IMR-90 (cell line): ENCODE measurements around the gene TTC28. TPM values are rescaled to one million over a fixed set of nuclear protein-coding genes. Genes with fewer than 3 reads are reported as not detected.
A peak's percentile ranks its signal among the peaks of the same experiment; 100 is the strongest.

ENCODE experiments used
- ATAC-seq: fragments of 200-7000 bp; cut with Tn5 transposase; 2 replicates; pipeline ENCODE4 v1.9.1; 2020; ENCODE audit warnings: low read depth, mild to moderate bottlenecking, moderate library complexity
- BruUV-seq: library from RNA; stranded (reverse); fragments of 400-500 nt; replicated peaks from 2 replicates; lab custom pipeline; 2021; lab: Mats Ljungman, UMichigan
- CTCF ChIA-PET: fragments of 300-600 bp; formaldehyde crosslinking; extraction: SDS; loops from one replicate; lab custom pipeline; 2021; ENCODE audit warnings: antibody characterized with exemption; lab: Yijun Ruan, JAX
- POLR2A ChIA-PET: fragments of 300-600 bp; sonication (Branson Sonifier 250); formaldehyde crosslinking; loops from one replicate; lab custom pipeline; 2022; ENCODE audit warnings: antibody characterized with exemption; ENCODE audit not compliant: unreplicated experiment; lab: Charles Lee
- DNase-seq: peaks from one replicate; pipeline ENCODE4 v3.0.0; 2013
- H2AFZ ChIP-seq: replicated peaks from 2 replicates; pipeline ENCODE3; 2013; ENCODE audit warnings: low read length, mild to moderate bottlenecking; ENCODE audit not compliant: poor library complexity
- H2AK5ac ChIP-seq: 2 replicates; pipeline ENCODE4 v1.6.1; 2013; ENCODE audit warnings: low read depth, low read length, inconsistent platforms
- H2AK9ac ChIP-seq: replicated peaks from 2 replicates; pipeline ENCODE3; 2013; ENCODE audit warnings: mild to moderate bottlenecking, low read depth, low read length, moderate library complexity; ENCODE audit not compliant: poor library complexity
- H2BK120ac ChIP-seq: 2 replicates; pipeline ENCODE4 v1.6.1; 2013; ENCODE audit warnings: low read depth, low read length, inconsistent platforms
- H2BK15ac ChIP-seq: 3 replicates; pipeline ENCODE4 v1.6.1; 2013; ENCODE audit warnings: low read depth, low read length, inconsistent platforms
- H2BK20ac ChIP-seq: 2 replicates; pipeline ENCODE4 v1.6.1; 2013; ENCODE audit warnings: low read depth, mild to moderate bottlenecking, inconsistent platforms, low read length, moderate library complexity
- H2BK5ac ChIP-seq: 2 replicates; pipeline ENCODE4 v1.6.1; 2013; ENCODE audit warnings: mild to moderate bottlenecking, low read depth, low read length, inconsistent platforms; ENCODE audit not compliant: poor library complexity, severe bottlenecking
- H3K14ac ChIP-seq: replicated peaks from 2 replicates; pipeline ENCODE4 v1.6.1; 2013; ENCODE audit warnings: low read depth, low read length, inconsistent platforms
- H3K18ac ChIP-seq: 2 replicates; pipeline ENCODE4 v1.6.1; 2013; ENCODE audit warnings: low read depth, low read length, control low read depth
- H3K23ac ChIP-seq: 2 replicates; pipeline ENCODE4 v1.6.1; 2013; ENCODE audit warnings: low read depth, low read length, inconsistent platforms
- H3K27ac ChIP-seq: 2 replicates; pipeline ENCODE4 v1.5.1; 2013; ENCODE audit warnings: mild to moderate bottlenecking, control low read depth, low read length; ENCODE audit not compliant: insufficient read depth
- H3K27me3 ChIP-seq: 2 replicates; pipeline ENCODE4 v1.6.1; 2013; ENCODE audit warnings: low read length; ENCODE audit not compliant: control insufficient read depth, insufficient read depth
- H3K36me3 ChIP-seq: 2 replicates; pipeline ENCODE4 v1.6.1; 2013; ENCODE audit warnings: low read length, mixed read lengths; ENCODE audit not compliant: control insufficient read depth, insufficient read depth
- H3K4ac ChIP-seq: 2 replicates; pipeline ENCODE4 v1.6.1; 2013; ENCODE audit warnings: low read depth, low read length, inconsistent platforms
- H3K4me1 ChIP-seq: 2 replicates; pipeline ENCODE4 v1.6.1; 2013; ENCODE audit warnings: low read length, mixed read lengths; ENCODE audit not compliant: control insufficient read depth, insufficient read depth
- H3K4me2 ChIP-seq: 2 replicates; pipeline ENCODE4 v1.6.1; 2013; ENCODE audit warnings: low read depth, mild to moderate bottlenecking, control low read depth, low read length, moderate library complexity
- H3K4me3 ChIP-seq: 2 replicates; pipeline ENCODE4 v1.5.1; 2013; ENCODE audit warnings: low read depth, mild to moderate bottlenecking, control low read depth, low read length, moderate library complexity; ENCODE audit not compliant: insufficient read depth
- H3K56ac ChIP-seq: 2 replicates; pipeline ENCODE4 v1.6.1; 2013; ENCODE audit warnings: low read length, inconsistent platforms; ENCODE audit not compliant: insufficient read depth; ENCODE audit errors: extremely low read depth
- H3K79me1 ChIP-seq, 2 experiments: 2 replicates each; pipeline ENCODE4 v1.6.1; 2013; ENCODE audit warnings: low read length in 2 of 2, inconsistent platforms in 1 of 2, low read depth in 1 of 2
- H3K9ac ChIP-seq: 2 replicates; pipeline ENCODE4 v1.6.1; 2013; ENCODE audit warnings: low read depth, low read length, control low read depth
- H3K9me1 ChIP-seq: 2 replicates; pipeline ENCODE4 v1.6.1; 2013; ENCODE audit warnings: low read length, inconsistent platforms; ENCODE audit not compliant: insufficient read depth
- H3K9me3 ChIP-seq: 2 replicates; pipeline ENCODE4 v1.6.1; 2013; ENCODE audit warnings: low read length; ENCODE audit not compliant: control insufficient read depth, insufficient read depth
- H4K20me1 ChIP-seq: 2 replicates; pipeline ENCODE4 v1.6.1; 2013; ENCODE audit warnings: low read length, inconsistent platforms; ENCODE audit not compliant: insufficient read depth
- H4K5ac ChIP-seq: 2 replicates; pipeline ENCODE4 v1.6.1; 2013; ENCODE audit warnings: mild to moderate bottlenecking, low read depth, low read length, control low read depth
- H4K8ac ChIP-seq, 2 experiments: 2 replicates each; pipeline ENCODE4 v1.6.1; 2013; ENCODE audit warnings: low read depth in 2 of 2, low read length in 2 of 2, control low read depth in 1 of 2, inconsistent platforms in 1 of 2
- H4K91ac ChIP-seq: 2 replicates; pipeline ENCODE4 v1.6.1; 2013; ENCODE audit warnings: low read depth, low read length, inconsistent platforms; ENCODE audit not compliant: insufficient read depth
- BHLHE40 ChIP-seq: fragments of 150-350 bp; IDR thresholded peaks from 2 replicates; pipeline ENCODE4 v1.6.1; 2016; ENCODE audit warnings: mild to moderate bottlenecking, low read depth, low read length
- CEBPB ChIP-seq: IDR thresholded peaks from 2 replicates; pipeline ENCODE4 v1.6.1; 2012; ENCODE audit warnings: low read depth, low read length, improper control_type of control experiment
- CHD1 ChIP-seq: IDR thresholded peaks from 2 replicates; pipeline ENCODE4 v1.6.1; 2012; ENCODE audit warnings: low read depth, low read length, improper control_type of control experiment
- CTCF ChIP-seq: conservative IDR thresholded peaks from 2 replicates; pipeline ENCODE4 v1.5.1; 2012; ENCODE audit warnings: mild to moderate bottlenecking, low read depth, low read length, improper control_type of control experiment
- ELK1 ChIP-seq: fragments of 150-350 bp; IDR thresholded peaks from 2 replicates; pipeline ENCODE4 v1.6.1; 2016; ENCODE audit warnings: low read depth, mild to moderate bottlenecking, low read length, moderate library complexity, borderline replicate concordance
- MAFK ChIP-seq: IDR thresholded peaks from 2 replicates; pipeline ENCODE4 v1.6.1; 2012; ENCODE audit warnings: low read depth, low read length, improper control_type of control experiment
- MAZ ChIP-seq: IDR thresholded peaks from 2 replicates; pipeline ENCODE4 v1.6.1; 2012; ENCODE audit warnings: low read depth, mild to moderate bottlenecking, low read length, improper control_type of control experiment, moderate library complexity, borderline replicate concordance
- MXI1 ChIP-seq: IDR thresholded peaks from 2 replicates; pipeline ENCODE4 v1.6.1; 2012; ENCODE audit warnings: low read depth, mild to moderate bottlenecking, low read length, moderate library complexity, borderline replicate concordance
- RAD21 ChIP-seq: IDR thresholded peaks from 2 replicates; pipeline ENCODE4 v1.6.1; 2012; ENCODE audit warnings: low read length, improper control_type of control experiment
- RCOR1 ChIP-seq: IDR thresholded peaks from 2 replicates; pipeline ENCODE4 v1.6.1; 2012; ENCODE audit warnings: mild to moderate bottlenecking, low read length, improper control_type of control experiment; ENCODE audit not compliant: insufficient replicate concordance
- RFX5 ChIP-seq: IDR thresholded peaks from 2 replicates; pipeline ENCODE4 v1.8.0; 2012; ENCODE audit warnings: low read depth, mild to moderate bottlenecking, low read length, moderate library complexity
- SMC3 ChIP-seq: fragments of 150-350 bp; IDR thresholded peaks from 2 replicates; pipeline ENCODE4 v1.6.1; 2016; ENCODE audit warnings: low read depth, mild to moderate bottlenecking, antibody characterized with exemption, low read length, moderate library complexity
- USF2 ChIP-seq: fragments of 150-350 bp; IDR thresholded peaks from 2 replicates; pipeline ENCODE4 v1.6.1; 2017; ENCODE audit warnings: mild to moderate bottlenecking, antibody characterized with exemption, low read length, low read depth
- WGBS, 2 experiments: methylation state at CpG; one replicate each; pipeline versions ENCODE4 v1.1.5 to v1.1.7; 2013; ENCODE audit warnings: missing lambda C conversion rate in 2 of 2; ENCODE audit not compliant: insufficient read length in 1 of 2; ENCODE audit errors: extremely low coverage in 2 of 2; 5-methylcytosine and 5-hydroxymethylcytosine counted together
- dilution Hi-C: fragments of 300-500 bp; cut with HindIII; formaldehyde crosslinking; loops from one replicate; pipeline ENCODE4 v1.14.3; 2018; ENCODE audit warnings: low sequenced_read_pairs; ENCODE audit not compliant: unreplicated experiment
- in situ Hi-C: fragments of 300-500 bp; cut with MboI; formaldehyde crosslinking; loops from 3 replicates; pipeline ENCODE4 v1.14.3; 2019; ENCODE audit warnings: low sequenced_read_pairs, inconsistent platforms, mixed read lengths
- intact Hi-C: fragments of 100-400 bp; cut with micrococcal nuclease; formaldehyde crosslinking; loops from 2 replicates; pipeline ENCODE4 v1.10.0; 2022
- polyA plus RNA-seq, 3 experiments: library from polyadenylated mRNA; depleted of rRNA; stranded (reverse); fragments of >200 nt; gene quantifications; 2 replicates each; pipeline ENCODE4 v1.2.3, GENCODE V29; 2012; ENCODE audit warnings: low replicate concordance in 1 of 3
- total RNA-seq: library from RNA; depleted of rRNA; stranded (reverse); fragments of >200 nt; gene quantifications from 2 replicates; pipeline ENCODE4 v1.2.3, GENCODE V29; 2012

The TTC28 gene
- total and polyA plus RNA-seq, 2 of the 4 experiments (the other 2 are of a cell fraction): 5.6 to 13.3 TPM

GRCh38 chr22:28299753-28300152, 379.9 kb downstream of the TTC28 start:
- no peaks in the 10 kb centered on the region for H4K20me1 ChIP-seq
- no peak overlapping the region for H3K14ac ChIP-seq
- intact Hi-C loops (no loop called here), in situ Hi-C loops (no loop called here), dilution Hi-C loops (no loop called here)
- H2BK20ac ChIP-seq: no peak overlapping the region
- ATAC-seq: no peak
- POLR2A ChIA-PET: no interaction called here
- H2AFZ ChIP-seq: no peak overlapping the region
- H2BK120ac ChIP-seq: no peak overlapping the region
- no peak overlapping the region for H3K23ac ChIP-seq
- H2BK5ac ChIP-seq: no peak overlapping the region
- no peak overlapping the region for H2AK5ac ChIP-seq
- no peak overlapping the region for H3K27ac ChIP-seq
- H3K9me1 ChIP-seq: no peaks in the 10 kb centered on the region; the same call in 1 of the 2 replicates
- H3K36me3 ChIP-seq: peaks cover 1% of the 10 kb centered on the region; the same call in 1 of the 2 replicates
- DNase-seq: peak; percentile 42
- no CpG with 5 or more reads among the region's 2 CpGs for WGBS, 2 experiments
- H4K91ac ChIP-seq: no peak overlapping the region
- no peak overlapping the region for H3K4me2 ChIP-seq
- H3K4me3 ChIP-seq: no peak overlapping the region
- no peaks in the 10 kb centered on the region for H3K27me3 ChIP-seq
- no peaks in the 10 kb centered on the region for H3K9me3 ChIP-seq
- no peak overlapping the region for H4K8ac ChIP-seq
- BruUV-seq: no TSS peak
- H3K4me1 ChIP-seq: no peaks in the 10 kb centered on the region
- no peak overlapping the region for H3K18ac ChIP-seq
- no peaks in the 10 kb centered on the region; a peak in 1 of 4 replicates for H3K79me1 ChIP-seq
- TF ChIP-seq RCOR1 (no peak), ELK1 (no peak), MAFK (no peak), MXI1 (no peak), SMC3 (no peak), USF2 (no peak), RAD21 (no peak), RFX5 (no peak), CHD1 (no peak), MAZ (no peak), CTCF (no peak), CEBPB (no peak), BHLHE40 (no peak)
- H3K56ac ChIP-seq: no peak overlapping the region
- H3K4ac ChIP-seq: no peak overlapping the region
- H2BK15ac ChIP-seq: no peak overlapping the region
- no peak overlapping the region for H3K9ac ChIP-seq
- no peak overlapping the region for H2AK9ac ChIP-seq
- no peak overlapping the region for H4K5ac ChIP-seq
- CTCF ChIA-PET: no interaction called here
